ENCODE results near the gene ELL2.
"Not testable (repeated sequence)": the region's sequence is repeated elsewhere in the genome, so short reads cannot be mapped to it uniquely, and the experiment has no call there.

Gene ELL2

GRCh38 chr5:95930141-95930930 lies 31.3 kb downstream of the ELL2 start:
- DNase-seq (ENCODE audit: low read depth in 2 of 2), result no peak

- DNase-seq (ENCODE audit: low read depth in 2 of 2), result no peak
Measured at GRCh38 chr5:95928724-95929253, 32.9 kb downstream of the ELL2 start.

GRCh38 chr5:95927927-95928723 lies 33.5 kb downstream of the ELL2 start:
- DNase-seq (ENCODE audit: low read depth in 2 of 2), result no peak

GRCh38 chr5:95927300-95927699 lies 34.4 kb downstream of the ELL2 start:
- DNase-seq (ENCODE audit: low read depth in 2 of 2), result not testable (repeated sequence)

GRCh38 chr5:95925939-95926338 lies 35.7 kb downstream of the ELL2 start:
- no peak for DNase-seq (ENCODE audit: low read depth in 2 of 2)

- DNase-seq (ENCODE audit: low read depth in 2 of 2), result no peak
Measured at GRCh38 chr5:95925378-95925744, 36.3 kb downstream of the ELL2 start.

GRCh38 chr5:95924720-95925377 lies 36.8 kb downstream of the ELL2 start:
- no peak for DNase-seq (ENCODE audit: low read depth in 2 of 2)

- no peak for DNase-seq (ENCODE audit: low read depth in 2 of 2)
Measured at GRCh38 chr5:95923918-95924544, 37.6 kb downstream of the ELL2 start.

- no peak for DNase-seq (ENCODE audit: low read depth in 2 of 2)
Measured at GRCh38 chr5:95922798-95923197, 38.9 kb downstream of the ELL2 start.

GRCh38 chr5:95921501-95921900 lies 40.1 kb downstream of the ELL2 start:
- DNase-seq (ENCODE audit: low read depth in 2 of 2), result no peak

- DNase-seq (ENCODE audit: low read depth in 2 of 2), result no peak
Measured at GRCh38 chr5:95920822-95921221, 40.8 kb downstream of the ELL2 start.

GRCh38 chr5:95919658-95920057 lies 42.0 kb downstream of the ELL2 start:
- no peak for DNase-seq (ENCODE audit: low read depth in 2 of 2)

- DNase-seq (ENCODE audit: low read depth in 2 of 2), result no peak
Measured at GRCh38 chr5:95918421-95919006, 43.1 kb downstream of the ELL2 start.

- DNase-seq (ENCODE audit: low read depth in 2 of 2), result no peak
Measured at GRCh38 chr5:95917207-95917606, 44.4 kb downstream of the ELL2 start.

- no peak for DNase-seq (ENCODE audit: low read depth in 2 of 2)
Measured at GRCh38 chr5:95916687-95917085, 45.0 kb downstream of the ELL2 start.

GRCh38 chr5:95915999-95916686 lies 45.5 kb downstream of the ELL2 start:
- no peak for DNase-seq (ENCODE audit: low read depth in 2 of 2)

GRCh38 chr5:95913663-95914062 lies 48.0 kb downstream of the ELL2 start:
- no peak for DNase-seq (ENCODE audit: low read depth in 2 of 2)

- no peak for DNase-seq (ENCODE audit: low read depth in 2 of 2)
Measured at GRCh38 chr5:95912029-95912428, 49.6 kb downstream of the ELL2 start.

GRCh38 chr5:95910521-95910920 lies 51.1 kb downstream of the ELL2 start:
- DNase-seq (ENCODE audit: low read depth in 2 of 2), result no peak

GRCh38 chr5:95909738-95910137 lies 51.9 kb downstream of the ELL2 start:
- no peak for DNase-seq (ENCODE audit: low read depth in 2 of 2)

- no peak for DNase-seq (ENCODE audit: low read depth in 2 of 2)
Measured at GRCh38 chr5:95908799-95909198, 52.9 kb downstream of the ELL2 start.
